DND-41 (cell line): Measurements from ENCODE around the gene KRT83.
A peak's percentile ranks its signal among the peaks of the same experiment; 100 is the strongest.
"Not testable (repeated sequence)": the region's sequence is repeated elsewhere in the genome, so short reads cannot be mapped to it uniquely, and the experiment has no call there.

Experiments
- ATAC-seq: fragments of 200-7000 bp; cut with Tn5 transposase; 3 replicates; pipeline ENCODE4 v1.9.1; 2021; ENCODE audit warnings: low read depth; ENCODE audit not compliant: insufficient read depth
- DNase-seq: peaks from one replicate; pipeline ENCODE4 v3.0.0-alpha.2; 2020
- H2AFZ ChIP-seq: 2 replicates; pipeline ENCODE4 v1.6.0; 2012; ENCODE audit warnings: low read depth, low read length
- H3K27ac ChIP-seq: 2 replicates; pipeline ENCODE4 v1.5.1; 2012; ENCODE audit warnings: low read length, inconsistent platforms
- H3K27me3 ChIP-seq: fragments of 200-600 bp; sonication (generic); 2 replicates; pipeline ENCODE4 v1.6.0; 2012; ENCODE audit warnings: low read length, mild to moderate bottlenecking, inconsistent platforms; ENCODE audit not compliant: insufficient read depth, poor library complexity
- H3K36me3 ChIP-seq: 2 replicates; pipeline ENCODE4 v1.5.1; 2012; ENCODE audit warnings: low read length, inconsistent platforms; ENCODE audit not compliant: insufficient read depth
- H3K4me1 ChIP-seq: 2 replicates; pipeline ENCODE4 v1.5.1; 2012; ENCODE audit warnings: mild to moderate bottlenecking, low read length; ENCODE audit not compliant: insufficient read depth
- H3K4me2 ChIP-seq: 2 replicates; pipeline ENCODE4 v1.6.0; 2012; ENCODE audit warnings: mild to moderate bottlenecking, moderate library complexity, low read length, inconsistent platforms; ENCODE audit not compliant: insufficient read depth
- H3K4me3 ChIP-seq, 2 experiments: fragments of 200-600 bp in 1 of 2; shearing (Covaris generic) in 1 of 2; 2 replicates each; pipeline ENCODE4 v1.5.1; 2012 to 2016; ENCODE audit warnings: inconsistent platforms in 2 of 2, low read length in 2 of 2, mild to moderate bottlenecking in 2 of 2, low read depth in 1 of 2, moderate library complexity in 1 of 2
- H3K79me2 ChIP-seq: 2 replicates; pipeline ENCODE4 v1.6.0; 2012; ENCODE audit warnings: low read length, inconsistent platforms; ENCODE audit not compliant: insufficient read depth
- H3K9ac ChIP-seq: 2 replicates; pipeline ENCODE4 v1.6.0; 2012; ENCODE audit warnings: low read depth, mild to moderate bottlenecking, inconsistent platforms, low read length, moderate library complexity
- H3K9me3 ChIP-seq: 2 replicates; pipeline ENCODE4 v1.5.1; 2012; ENCODE audit warnings: low read length, moderate library complexity, mild to moderate bottlenecking, inconsistent platforms; ENCODE audit not compliant: insufficient read depth, severe bottlenecking
- H4K20me1 ChIP-seq: 2 replicates; pipeline ENCODE4 v1.6.0; 2012; ENCODE audit warnings: low read length; ENCODE audit not compliant: insufficient read depth
- EZH2 ChIP-seq: IDR thresholded peaks from 3 replicates; pipeline ENCODE4 v1.6.1; 2012; ENCODE audit warnings: borderline replicate concordance, low read depth, mild to moderate bottlenecking, moderate library complexity, low read length, inconsistent platforms; ENCODE audit not compliant: severe bottlenecking
- TF ChIP-seq, protein P1 (sequence below): IDR thresholded peaks from 2 replicates; pipeline ENCODE4 v1.5.1; 2012; ENCODE audit warnings: borderline replicate concordance, low read length, moderate library complexity, mild to moderate bottlenecking; ENCODE audit not compliant: poor library complexity, severe bottlenecking; ENCODE audit errors: extremely low read depth

The KRT83 gene

DNA sequence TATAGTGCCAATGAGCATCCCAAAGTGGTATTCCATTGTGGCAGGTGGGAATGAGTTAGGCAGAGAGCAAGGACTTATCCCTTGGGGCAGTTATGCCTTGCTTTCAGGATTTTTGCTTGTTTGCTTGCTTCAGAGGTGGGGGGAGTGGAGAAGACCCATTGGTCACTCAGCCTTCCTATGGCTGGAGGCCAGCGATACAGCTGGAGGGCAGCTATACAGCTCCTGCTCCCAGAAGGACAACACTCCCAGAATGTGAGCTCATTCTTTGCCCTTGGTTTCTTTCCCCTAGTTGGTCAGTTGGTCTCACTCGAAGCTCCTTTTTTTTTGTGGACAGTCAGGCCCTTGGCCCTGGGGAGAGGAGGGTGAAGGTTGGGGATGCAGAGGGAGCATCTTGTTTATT lies 14.5 kb downstream of the KRT83 start:
- DNase-seq = no peak
- Histone ChIP-seq H3K9me3 (no peaks in the 10 kb centered on the region), H3K27me3 (peaks cover 13% of the 10 kb centered on the region), H3K79me2 (no peaks in the 10 kb centered on the region), H3K27ac (no peak overlapping the region), H3K9ac (no peak overlapping the region), H3K4me1 (no peaks in the 10 kb centered on the region), H3K4me2 (no peak overlapping the region), H3K36me3 (no peaks in the 10 kb centered on the region), H4K20me1 (no peaks in the 10 kb centered on the region), H2AFZ (no peak overlapping the region), H3K4me3 (no peak overlapping the region)
- no peak for TF ChIP-seq EZH2
- TF ChIP-seq, protein P1, sequence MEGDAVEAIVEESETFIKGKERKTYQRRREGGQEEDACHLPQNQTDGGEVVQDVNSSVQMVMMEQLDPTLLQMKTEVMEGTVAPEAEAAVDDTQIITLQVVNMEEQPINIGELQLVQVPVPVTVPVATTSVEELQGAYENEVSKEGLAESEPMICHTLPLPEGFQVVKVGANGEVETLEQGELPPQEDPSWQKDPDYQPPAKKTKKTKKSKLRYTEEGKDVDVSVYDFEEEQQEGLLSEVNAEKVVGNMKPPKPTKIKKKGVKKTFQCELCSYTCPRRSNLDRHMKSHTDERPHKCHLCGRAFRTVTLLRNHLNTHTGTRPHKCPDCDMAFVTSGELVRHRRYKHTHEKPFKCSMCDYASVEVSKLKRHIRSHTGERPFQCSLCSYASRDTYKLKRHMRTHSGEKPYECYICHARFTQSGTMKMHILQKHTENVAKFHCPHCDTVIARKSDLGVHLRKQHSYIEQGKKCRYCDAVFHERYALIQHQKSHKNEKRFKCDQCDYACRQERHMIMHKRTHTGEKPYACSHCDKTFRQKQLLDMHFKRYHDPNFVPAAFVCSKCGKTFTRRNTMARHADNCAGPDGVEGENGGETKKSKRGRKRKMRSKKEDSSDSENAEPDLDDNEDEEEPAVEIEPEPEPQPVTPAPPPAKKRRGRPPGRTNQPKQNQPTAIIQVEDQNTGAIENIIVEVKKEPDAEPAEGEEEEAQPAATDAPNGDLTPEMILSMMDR = no peak
- ATAC-seq = no peak

DNA sequence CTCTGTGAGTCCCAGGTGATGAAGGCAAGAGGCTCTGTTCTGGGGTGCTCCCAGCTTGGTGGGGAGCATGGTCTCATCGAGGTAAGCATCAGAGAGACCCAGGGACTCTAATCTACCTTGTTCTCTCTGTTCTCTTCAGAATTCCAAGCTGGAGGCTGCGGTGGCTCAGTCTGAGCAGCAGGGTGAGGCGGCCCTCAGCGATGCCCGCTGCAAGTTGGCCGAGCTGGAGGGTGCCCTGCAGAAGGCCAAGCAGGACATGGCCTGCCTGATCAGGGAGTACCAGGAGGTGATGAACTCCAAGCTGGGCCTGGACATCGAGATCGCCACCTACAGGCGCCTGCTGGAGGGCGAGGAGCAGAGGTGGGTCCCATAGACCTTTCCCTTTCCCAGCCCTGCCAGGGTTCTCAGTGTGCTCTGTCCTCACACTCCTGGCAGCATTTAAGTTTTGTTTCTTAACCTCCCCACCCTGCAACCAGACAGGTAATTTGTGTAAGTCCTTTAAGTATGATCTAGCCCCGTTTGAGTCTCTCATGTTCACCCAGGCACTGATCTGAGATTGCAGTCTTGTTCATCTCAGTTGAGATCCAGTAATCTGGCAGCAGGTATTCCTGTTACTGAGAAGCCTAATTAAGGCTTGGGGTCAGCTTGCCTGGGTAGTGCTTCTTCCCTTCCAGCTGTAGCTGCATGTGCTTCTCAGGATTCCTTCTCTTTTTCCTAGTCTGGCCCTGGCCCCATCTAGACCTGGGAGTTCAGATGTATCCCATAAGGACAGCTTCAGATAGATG lies 15.1 kb downstream of the KRT83 start:
- no peak for ATAC-seq
- no peak overlapping the region for H2AFZ ChIP-seq

DNA sequence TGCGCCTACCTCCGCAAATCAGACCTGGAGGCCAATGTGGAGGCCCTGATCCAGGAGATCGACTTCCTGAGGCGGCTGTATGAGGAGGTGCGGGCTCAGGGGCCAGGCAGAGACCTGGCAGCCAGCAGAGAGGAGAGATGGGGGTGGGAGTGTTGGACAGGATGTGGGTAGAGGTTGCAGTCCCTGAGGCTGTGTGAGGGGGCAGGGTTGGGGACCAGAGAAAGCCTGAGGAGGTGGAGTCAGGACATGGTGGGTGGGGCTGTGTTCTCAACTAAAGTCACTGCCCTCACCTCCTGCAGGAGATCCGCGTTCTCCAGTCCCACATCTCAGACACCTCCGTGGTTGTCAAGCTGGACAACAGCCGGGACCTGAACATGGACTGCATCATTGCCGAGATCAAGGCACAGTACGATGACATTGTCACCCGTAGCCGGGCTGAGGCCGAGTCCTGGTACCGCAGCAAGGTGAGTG lies 16.2 kb downstream of the KRT83 start:
- H3K4me2 ChIP-seq, H3K9me3 ChIP-seq, H3K79me2 ChIP-seq, H3K4me1 ChIP-seq, H3K36me3 ChIP-seq, H3K27ac ChIP-seq, H2AFZ ChIP-seq, H4K20me1 ChIP-seq, H3K9ac ChIP-seq, H3K4me3 ChIP-seq: not testable (repeated sequence)
- H3K27me3 ChIP-seq = peaks cover 13% of the 10 kb centered on the region
- ATAC-seq (peak; percentile 72), DNase-seq (peak; percentile 35)

More for the DNA sequence above, 15.1 kb downstream of the KRT83 start:
- H3K4me3 ChIP-seq = no peak overlapping the region
- peaks cover 10% of the 10 kb centered on the region for H3K27me3 ChIP-seq
- H4K20me1 ChIP-seq = no peaks in the 10 kb centered on the region
- no peak overlapping the region for H3K9ac ChIP-seq
- H3K27ac ChIP-seq = no peak overlapping the region
- H3K4me1 ChIP-seq = no peaks in the 10 kb centered on the region
- H3K79me2 ChIP-seq = no peaks in the 10 kb centered on the region
- no peaks in the 10 kb centered on the region for H3K9me3 ChIP-seq
- TF ChIP-seq, protein P1 = peak; percentile 25
- no peak for TF ChIP-seq EZH2
- no peak overlapping the region for H3K4me2 ChIP-seq
- DNase-seq = no peak
- H3K36me3 ChIP-seq = no peaks in the 10 kb centered on the region

DNA sequence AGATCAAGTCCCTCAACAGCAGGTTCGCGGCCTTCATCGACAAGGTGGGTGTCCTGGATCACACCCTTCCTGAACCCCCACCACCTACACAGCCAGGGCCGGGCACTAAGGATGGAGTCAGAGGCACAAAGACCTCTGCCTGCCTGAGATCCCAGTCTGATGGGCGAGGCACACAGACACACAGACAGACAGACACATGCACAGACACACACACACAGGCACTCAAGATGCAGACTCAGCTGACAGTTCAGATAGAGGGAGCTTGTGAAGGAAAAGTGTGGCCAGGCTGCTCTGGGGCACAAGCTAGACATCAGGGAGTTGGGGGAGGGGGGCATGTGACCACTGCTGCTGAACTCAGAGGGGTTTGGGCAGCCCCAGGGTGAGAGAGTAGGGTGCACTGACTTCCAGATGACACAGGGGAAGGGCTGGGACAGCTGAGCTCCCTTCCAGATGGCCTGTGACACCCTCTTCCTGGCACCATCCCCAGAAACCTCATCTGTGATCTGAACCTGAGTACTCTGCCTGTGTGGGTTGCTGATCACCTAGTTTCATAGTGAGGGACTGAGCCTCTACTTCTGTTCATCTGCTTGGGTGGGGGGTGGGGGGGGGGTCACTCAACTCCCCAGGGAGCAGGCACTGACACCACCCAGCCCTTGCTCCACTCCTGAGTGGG lies 18.8 kb downstream of the KRT83 start:
- not testable (repeated sequence) for H3K36me3 ChIP-seq, H3K4me2 ChIP-seq, H3K27ac ChIP-seq, ATAC-seq, H3K4me1 ChIP-seq, H3K9ac ChIP-seq, H3K27me3 ChIP-seq, DNase-seq, H2AFZ ChIP-seq, H4K20me1 ChIP-seq, H3K9me3 ChIP-seq, H3K4me3 ChIP-seq, H3K79me2 ChIP-seq

DNA sequence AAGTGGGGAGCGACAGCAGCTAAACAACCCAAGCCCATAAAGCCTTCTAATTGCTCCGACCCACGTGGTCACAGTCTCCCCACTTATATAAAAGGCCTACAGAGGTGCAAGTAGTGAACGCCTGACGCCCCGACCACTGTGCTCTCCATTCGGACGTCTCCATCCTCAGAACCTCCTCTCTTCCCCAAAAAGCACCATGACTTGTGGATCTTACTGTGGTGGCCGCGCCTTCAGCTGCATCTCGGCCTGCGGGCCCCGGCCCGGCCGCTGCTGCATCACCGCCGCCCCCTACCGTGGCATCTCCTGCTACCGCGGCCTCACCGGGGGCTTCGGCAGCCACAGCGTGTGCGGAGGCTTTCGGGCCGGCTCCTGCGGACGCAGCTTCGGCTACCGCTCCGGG lies 19.5 kb downstream of the KRT83 start:
- not testable (repeated sequence) for H2AFZ ChIP-seq, H3K4me3 ChIP-seq, H3K9me3 ChIP-seq, H3K36me3 ChIP-seq, H4K20me1 ChIP-seq, H3K4me1 ChIP-seq, H3K4me2 ChIP-seq, H3K27ac ChIP-seq, ATAC-seq, H3K27me3 ChIP-seq, H3K9ac ChIP-seq, H3K79me2 ChIP-seq, DNase-seq
